Prostate gland (tissue), 2 donors: ENCODE data around the gene CEP19. TPM values are rescaled to one million over a fixed set of nuclear protein-coding genes. Genes with fewer than 3 reads are reported as not detected.

Experiments used
- DNase-seq: peaks from one replicate; pipeline ENCODE4 v3.0.0-alpha.2; 2019; ENCODE audit warnings: low spot score
- H3K27ac ChIP-seq, 2 donors: fragments of 200-600 bp; sonication (generic); 2 replicates each; pipeline ENCODE4 v1.5.1; 2017 to 2019
- H3K27me3 ChIP-seq: fragments of 200-600 bp; sonication (generic); replicated peaks from 2 replicates; pipeline ENCODE4 v1.5.1; 2019; ENCODE audit not compliant: insufficient read depth
- H3K36me3 ChIP-seq, 2 donors: fragments of 200-600 bp; sonication (generic); 1 replicate in 1 of 2; 2 replicates in 1 of 2; pipeline versions ENCODE4 v1.5.1 to v1.8.1; 2017 to 2019
- H3K4me1 ChIP-seq: fragments of 200-600 bp; sonication (generic); replicated peaks from 2 replicates; pipeline ENCODE4 v1.5.1; 2019
- H3K4me3 ChIP-seq, 2 donors: fragments of 200-600 bp; sonication (generic); 2 replicates each; pipeline ENCODE4 v1.5.1; 2017 to 2019
- H3K9me3 ChIP-seq: fragments of 200-600 bp; sonication (generic); 2 replicates; pipeline ENCODE4 v1.5.1; 2017
- POLR2A ChIP-seq: fragments of 450-650 bp; IDR thresholded peaks from one replicate; pipeline ENCODE4 v1.6.1; 2016; ENCODE audit warnings: antibody characterized with exemption, mild to moderate bottlenecking
- POLR2AphosphoS5 ChIP-seq: sonication (generic); formaldehyde crosslinking; IDR thresholded peaks from one replicate; pipeline ENCODE4 v1.6.1; 2017; ENCODE audit warnings: antibody characterized with exemption
- WGBS: methylation state at CpG from one replicate; pipeline ENCODE4 v1.1.5; 2018; 5-methylcytosine and 5-hydroxymethylcytosine counted together
- intact Hi-C: fragments of 100-400 bp; cut with DNase I; formaldehyde crosslinking; loops from one replicate; pipeline ENCODE4 v1.14.2; 2022
- total RNA-seq, 2 donors: library from RNA; depleted of rRNA; stranded (reverse); fragments of >200 nt; gene quantifications; one replicate each; pipeline ENCODE4 v1.1.0, GENCODE V29; 2016
- TF ChIP-seq, protein P1 (sequence below), 4 experiments: fragments of 200-600 bp in 2 of 4; fragments of 450-650 bp in 2 of 4; sonication (generic) in 2 of 4; IDR thresholded peaks; 1 replicate in 3 of 4; 2 replicates in 1 of 4; pipeline ENCODE4 v1.5.1; 2016 to 2019; ENCODE audit warnings: antibody characterized with exemption in 4 of 4, mild to moderate bottlenecking in 2 of 4, moderate library complexity in 2 of 4

CEP19 gene, protein sequence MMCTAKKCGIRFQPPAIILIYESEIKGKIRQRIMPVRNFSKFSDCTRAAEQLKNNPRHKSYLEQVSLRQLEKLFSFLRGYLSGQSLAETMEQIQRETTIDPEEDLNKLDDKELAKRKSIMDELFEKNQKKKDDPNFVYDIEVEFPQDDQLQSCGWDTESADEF
- total RNA-seq: 1 to 10 TPM; 2.2 to 6.3 TPM

DNA sequence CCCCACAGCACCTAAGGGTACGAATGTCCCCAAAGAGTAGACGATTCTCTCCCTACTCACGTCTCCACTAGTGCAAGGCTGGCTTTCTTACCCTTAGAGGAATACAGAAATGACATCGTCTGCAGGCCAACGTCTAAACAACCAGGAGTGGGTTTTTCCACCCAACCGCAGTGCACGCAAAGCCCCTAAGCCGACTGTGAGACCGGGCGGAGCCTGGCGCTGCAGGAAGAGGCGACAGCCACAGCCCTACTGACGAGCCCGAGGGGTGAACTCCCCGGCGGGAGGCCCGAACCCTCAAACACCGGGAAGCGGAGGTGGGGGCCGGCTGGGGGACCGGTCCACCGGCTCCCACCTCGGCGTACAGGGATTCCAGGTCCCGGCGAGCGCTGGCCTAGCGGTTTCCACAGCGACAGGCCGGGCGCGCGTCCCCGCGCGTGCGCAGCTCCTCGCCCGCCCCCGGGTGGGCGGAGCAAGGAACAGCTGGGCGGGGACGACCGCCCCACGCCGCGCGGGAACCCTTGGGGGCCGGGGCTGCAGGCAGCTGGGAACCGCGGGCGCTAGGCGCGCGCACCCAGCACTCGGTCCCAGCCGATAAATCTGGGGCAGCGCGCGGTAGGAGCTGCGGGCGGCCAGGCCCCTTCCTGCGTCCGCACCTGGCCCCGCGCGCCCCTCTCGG is at the start of gene CEP19, which contains the start of gene PIGX:
Gene CEP19 (minus strand): TSS at position 413 of the 676 bp plus-strand sequence. CDS start 3,593 bp downstream, outside the sequence.
Gene PIGX (plus strand): TSS at position 540 of the 676 bp plus-strand sequence.
- DNase-seq: peak; percentile 80
- H3K27ac ChIP-seq: peak within 1 kb of the TSS; percentile 93
- intact Hi-C loops: loop anchor here (2.0 kb wide), 1 partner anchor 29 kb away; no protein-coding TSS in a partner anchor

DNA sequence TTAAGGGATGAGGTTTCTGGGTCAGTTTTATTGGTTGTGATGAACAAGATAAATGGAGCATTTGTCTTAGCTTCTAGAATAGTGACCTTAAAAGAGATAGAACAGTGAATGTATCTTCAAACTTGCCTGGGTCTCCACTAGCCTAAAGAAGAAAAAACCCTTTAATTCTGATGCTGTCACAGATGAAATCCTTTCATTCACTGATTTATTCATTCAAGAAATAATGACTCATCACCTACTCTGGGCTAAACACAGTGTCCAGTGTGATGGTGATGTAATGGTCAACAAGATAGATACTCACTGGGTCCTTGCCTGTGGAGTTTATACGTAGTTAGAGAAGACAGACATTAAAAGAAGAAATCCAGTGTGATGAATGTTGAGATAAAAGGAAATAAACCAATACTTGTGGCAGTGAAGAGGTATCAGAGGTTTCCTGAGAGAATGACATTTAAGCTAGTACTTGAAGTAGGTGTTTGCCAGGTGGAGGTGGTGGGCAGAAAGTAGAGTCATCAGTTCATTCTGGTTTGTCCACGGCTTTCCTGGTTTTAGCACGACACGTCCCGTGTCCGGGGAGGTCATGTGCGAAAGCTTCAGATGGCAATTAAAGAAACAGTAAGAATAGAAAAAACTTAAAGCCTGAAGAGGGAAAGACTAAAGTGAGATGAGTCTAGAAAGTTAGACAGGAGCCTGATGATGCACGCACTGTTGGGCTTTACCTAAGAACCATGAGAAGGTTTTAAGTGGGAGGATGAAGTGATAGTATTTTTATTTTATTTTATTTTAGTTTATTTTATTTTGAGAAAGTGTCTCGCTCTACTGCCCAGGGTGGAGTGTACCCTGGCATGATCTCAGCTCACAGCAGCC is 46.1 kb upstream of the CEP19 start:
- intact Hi-C loops: no loop called here
- DNase-seq: no peak
- H3K4me3 ChIP-seq: no peak overlapping the region
- no peaks in the 10 kb centered on the region for H3K9me3 ChIP-seq
- H3K36me3 ChIP-seq: no peaks in the 10 kb centered on the region
- no peaks in the 10 kb centered on the region for H3K27me3 ChIP-seq
- WGBS: 85% methylated on average over 9 of the region's 9 CpGs
- H3K4me1 ChIP-seq: no peaks in the 10 kb centered on the region
- no peak overlapping the region for H3K27ac ChIP-seq
- no peak for TF ChIP-seq POLR2A

More for the DNA sequence above, at the start of gene CEP19, which contains the start of gene PIGX:
- peak within 1 kb of the TSS; percentile 77 to 90 for H3K4me3 ChIP-seq
- no peaks in the 10 kb centered on the region for H3K9me3 ChIP-seq
- WGBS: 0% methylated on average over 41 of the region's 68 CpGs
- no peaks in the 10 kb centered on the region for H3K36me3 ChIP-seq
- TF ChIP-seq, protein P1, sequence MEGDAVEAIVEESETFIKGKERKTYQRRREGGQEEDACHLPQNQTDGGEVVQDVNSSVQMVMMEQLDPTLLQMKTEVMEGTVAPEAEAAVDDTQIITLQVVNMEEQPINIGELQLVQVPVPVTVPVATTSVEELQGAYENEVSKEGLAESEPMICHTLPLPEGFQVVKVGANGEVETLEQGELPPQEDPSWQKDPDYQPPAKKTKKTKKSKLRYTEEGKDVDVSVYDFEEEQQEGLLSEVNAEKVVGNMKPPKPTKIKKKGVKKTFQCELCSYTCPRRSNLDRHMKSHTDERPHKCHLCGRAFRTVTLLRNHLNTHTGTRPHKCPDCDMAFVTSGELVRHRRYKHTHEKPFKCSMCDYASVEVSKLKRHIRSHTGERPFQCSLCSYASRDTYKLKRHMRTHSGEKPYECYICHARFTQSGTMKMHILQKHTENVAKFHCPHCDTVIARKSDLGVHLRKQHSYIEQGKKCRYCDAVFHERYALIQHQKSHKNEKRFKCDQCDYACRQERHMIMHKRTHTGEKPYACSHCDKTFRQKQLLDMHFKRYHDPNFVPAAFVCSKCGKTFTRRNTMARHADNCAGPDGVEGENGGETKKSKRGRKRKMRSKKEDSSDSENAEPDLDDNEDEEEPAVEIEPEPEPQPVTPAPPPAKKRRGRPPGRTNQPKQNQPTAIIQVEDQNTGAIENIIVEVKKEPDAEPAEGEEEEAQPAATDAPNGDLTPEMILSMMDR (IDR thresholded peaks at IDR 0.05): peak in 3 of 4 experiments; percentile 3 to 61 (median 54)
- TF ChIP-seq POLR2A: peak; percentile 91
- TF ChIP-seq POLR2AphosphoS5: peak; percentile 5
- H3K4me1 ChIP-seq: no peaks in the 10 kb centered on the region
- no peaks in the 10 kb centered on the region for H3K27me3 ChIP-seq

DNA sequence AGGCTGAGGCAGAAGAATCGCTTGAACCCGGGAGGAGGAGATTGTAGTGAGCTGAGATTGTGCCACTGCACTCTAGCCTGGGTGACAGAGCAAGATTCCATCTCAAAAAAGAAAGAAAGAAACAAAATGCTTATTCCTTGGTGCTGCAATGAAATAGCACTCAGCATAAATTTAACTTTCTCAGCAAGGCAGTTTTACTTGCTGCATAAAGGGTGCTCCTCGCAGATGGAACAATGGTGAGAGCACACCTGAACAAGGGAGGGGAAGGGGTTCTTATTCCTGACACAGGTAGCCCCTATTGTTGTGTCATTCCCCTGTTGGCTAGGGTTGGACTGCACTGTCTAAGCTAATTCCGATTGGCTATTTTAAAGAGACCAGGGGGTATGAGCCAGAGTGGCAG is 44.7 kb upstream of the CEP19 start:
- 88% methylated on average over 4 of the region's 4 CpGs for WGBS
- Histone ChIP-seq H3K9me3 (no peaks in the 10 kb centered on the region), H3K27me3 (no peaks in the 10 kb centered on the region), H3K4me1 (no peaks in the 10 kb centered on the region), H3K36me3 (no peaks in the 10 kb centered on the region), H3K27ac (no peak overlapping the region), H3K4me3 (no peak overlapping the region)
- DNase-seq: no peak
- TF ChIP-seq POLR2AphosphoS5: no peak
- TF ChIP-seq, protein P1 (IDR thresholded peaks at IDR 0.05): no peak
- TF ChIP-seq POLR2A: no peak
- intact Hi-C loops: no loop called here

DNA sequence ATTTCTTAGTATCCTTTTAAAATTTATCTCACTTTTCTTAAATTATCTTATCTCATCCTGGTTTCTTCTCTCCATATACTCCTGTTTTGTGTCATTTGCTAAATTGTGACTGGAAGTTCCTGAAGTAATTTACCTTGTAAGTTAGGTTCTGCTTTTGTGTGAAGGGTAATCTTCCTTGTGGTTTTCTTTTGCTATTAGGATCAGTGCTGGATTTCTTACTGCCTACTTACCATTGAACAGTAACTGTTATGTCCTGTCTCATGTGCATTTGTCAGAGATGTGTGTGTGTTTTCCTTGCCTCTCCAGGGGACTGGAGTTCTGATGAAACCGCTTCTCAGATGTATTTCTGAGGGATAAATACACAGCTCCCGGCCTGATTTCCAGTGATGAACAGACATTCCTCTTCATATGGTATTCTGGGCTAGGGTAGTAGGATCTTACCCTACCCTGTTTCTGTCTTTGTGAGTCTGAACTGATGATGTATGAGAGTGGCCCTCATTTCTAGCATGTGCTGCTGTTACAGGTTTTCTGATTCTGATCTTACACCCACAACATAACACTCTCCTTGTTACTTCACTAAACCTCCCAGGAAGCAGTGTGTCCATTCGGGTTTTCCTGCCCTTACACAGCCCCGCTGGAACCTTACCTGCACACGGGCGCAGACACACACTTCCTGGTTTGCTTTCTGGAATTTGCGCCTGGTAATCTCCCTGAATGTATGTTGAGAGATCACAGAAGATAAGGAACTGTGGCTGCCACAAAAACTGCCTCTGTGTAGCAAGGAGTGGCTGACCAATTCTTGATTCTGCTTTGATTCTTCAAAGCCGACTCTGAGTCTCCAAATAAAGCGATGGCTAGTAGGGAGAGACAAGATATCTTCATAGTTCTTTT is 42.3 kb upstream of the CEP19 start:
- 46% methylated on average over 9 of the region's 9 CpGs for WGBS
- H3K4me1 ChIP-seq: no peaks in the 10 kb centered on the region
- H3K27ac ChIP-seq: no peak overlapping the region
- H3K36me3 ChIP-seq: no peaks in the 10 kb centered on the region
- intact Hi-C loops: no loop called here
- TF ChIP-seq POLR2A (no peak), POLR2AphosphoS5 (no peak)
- TF ChIP-seq, protein P1 (IDR thresholded peaks at IDR 0.05): no peak
- no peaks in the 10 kb centered on the region for H3K27me3 ChIP-seq
- no peak overlapping the region for H3K4me3 ChIP-seq
- H3K9me3 ChIP-seq: no peaks in the 10 kb centered on the region
- DNase-seq: no peak
